ENCODE results near the gene HMX3. TPM values are rescaled to one million over a fixed set of nuclear protein-coding genes. Genes with fewer than 3 reads are reported as not detected.

HMX3 gene
- total RNA-seq, 1 experiment from 2014 or later = not detected

- Histone ChIP-seq H4K5ac (ENCODE audit: insufficient read length, low read depth, low read length) (no peak overlapping the region), H2BK15ac (ENCODE audit: low read depth, low read length) (no peak overlapping the region), H2BK120ac (ENCODE audit: low read depth, low read length, poor library complexity, severe bottlenecking) (no peak overlapping the region), H3T11ph (ENCODE audit: low read length) (no peak overlapping the region), H3K4ac (ENCODE audit: low read depth, low read length) (no peak overlapping the region), H3K79me1 (ENCODE audit: insufficient read depth, low read depth, low read length, poor library complexity, severe bottlenecking) (no peaks in the 10 kb centered on the region), H3K4me2 (ENCODE audit: insufficient read depth, insufficient read length, low read length) (peak overlapping the region; percentile 89), H3K14ac (ENCODE audit: insufficient read depth, low read length) (no peak overlapping the region), H4K20me1 (ENCODE audit: control insufficient read depth, insufficient read depth, insufficient read length) (no peaks in the 10 kb centered on the region), H2AFZ (ENCODE audit: low read length) (no peak overlapping the region), H2BK12ac (ENCODE audit: insufficient read length, low read depth, low read length) (no peak overlapping the region), H3K4me1 (ENCODE audit: insufficient read depth, low read length) (no peaks in the 10 kb centered on the region; the same call in 1 of the 2 replicates), H4K91ac (ENCODE audit: insufficient read length, low read depth, low read length) (no peak overlapping the region), H3K56ac (ENCODE audit: insufficient read length, low read depth, low read length) (no peak overlapping the region), H3K23me2 (ENCODE audit: insufficient read length, low read depth, low read length, poor library complexity, severe bottlenecking) (peaks cover 31% of the 10 kb centered on the region), H2AK5ac (ENCODE audit: insufficient read length, low read length) (no peak overlapping the region), H3K79me2 (ENCODE audit: insufficient read depth, low read length) (no peaks in the 10 kb centered on the region), H3K9ac (ENCODE audit: extremely low read depth, insufficient read length, low read length) (no peak overlapping the region), H3K23ac (ENCODE audit: insufficient read length, low read depth, low read length) (no peak overlapping the region), H3K18ac (ENCODE audit: insufficient read length, low read depth, low read length) (no peak overlapping the region), H3K9me3 (ENCODE audit: control insufficient read depth, low read depth, low read length) (no peaks in the 10 kb centered on the region), H2BK20ac (ENCODE audit: low read depth, low read length, poor library complexity, severe bottlenecking) (no peak overlapping the region), H4K8ac (replicated peaks; ENCODE audit: insufficient read length, low read depth, low read length) (no peak overlapping the region), H2BK5ac (ENCODE audit: insufficient read length, low read length) (no peak overlapping the region), H3K27ac (ENCODE audit: insufficient read length, low read depth, low read length) (no peak overlapping the region), H3K27me3 (ENCODE audit: insufficient read depth, low read length) (peaks cover 67% of the 10 kb centered on the region)
- no CpG with 5 or more reads among the region's 42 CpGs for WGBS (ENCODE audit: extremely low coverage, insufficient read length, low lambda C conversion rate)
- H3K4me1 Mint-ChIP-seq = peaks cover 25 to 41% of the 10 kb centered on the region in 2 experiments
- TF ChIP-seq CTCF (conservative IDR thresholded peaks at IDR 0.05) = no peak
- H3K27me3 Mint-ChIP-seq (ENCODE audit: low read depth) = peaks cover 98% of the 10 kb centered on the region
- H3K9me3 Mint-ChIP-seq = peaks cover 2 to 8% of the 10 kb centered on the region in 2 experiments; a peak in 4 of 5 replicates
- no peak for DNase-seq
- H3K27ac Mint-ChIP-seq = no peak overlapping the region
- H3K4me3 Mint-ChIP-seq = peak overlapping the region; percentile 33 to 84
- H3K36me3 Mint-ChIP-seq (ENCODE audit: insufficient read depth in 1 of 3, low read depth in 3 of 3) = no peaks in the 10 kb centered on the region
Measured at GRCh38 chr10:123134343-123134914, 1.3 kb upstream of the HMX3 start.
